HG02678 (cell line): ENCODE results near the gene LMNA.

Source experiments
- ATAC-seq: cut with Tn5 transposase; IDR thresholded peaks from one replicate; pipeline ENCODE4 v1.9.1; 2021; ENCODE audit warnings: mild to moderate bottlenecking, moderate library complexity; ENCODE audit not compliant: unreplicated experiment

Gene LMNA

DNA sequence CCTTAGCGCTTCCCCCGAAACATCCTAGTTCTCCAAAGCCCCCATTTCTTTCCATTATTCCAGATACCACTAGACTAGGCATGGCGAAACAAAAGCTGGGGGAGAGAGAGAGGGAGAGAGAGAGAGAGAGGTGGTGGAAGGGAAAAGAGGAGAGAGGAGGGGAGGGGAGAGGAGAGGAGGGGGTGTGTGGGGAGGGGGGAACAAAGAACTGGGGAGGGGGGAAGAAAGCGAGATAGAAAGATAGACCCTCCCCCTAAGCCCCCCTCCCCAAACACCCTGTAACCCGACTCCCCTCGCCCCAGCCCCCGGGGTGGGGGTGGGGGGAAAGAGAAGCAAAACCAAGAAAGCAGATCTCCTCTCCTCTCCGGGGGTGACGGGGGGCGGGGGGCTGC, 32.6 kb upstream of the LMNA start:
- no peak for ATAC-seq

DNA sequence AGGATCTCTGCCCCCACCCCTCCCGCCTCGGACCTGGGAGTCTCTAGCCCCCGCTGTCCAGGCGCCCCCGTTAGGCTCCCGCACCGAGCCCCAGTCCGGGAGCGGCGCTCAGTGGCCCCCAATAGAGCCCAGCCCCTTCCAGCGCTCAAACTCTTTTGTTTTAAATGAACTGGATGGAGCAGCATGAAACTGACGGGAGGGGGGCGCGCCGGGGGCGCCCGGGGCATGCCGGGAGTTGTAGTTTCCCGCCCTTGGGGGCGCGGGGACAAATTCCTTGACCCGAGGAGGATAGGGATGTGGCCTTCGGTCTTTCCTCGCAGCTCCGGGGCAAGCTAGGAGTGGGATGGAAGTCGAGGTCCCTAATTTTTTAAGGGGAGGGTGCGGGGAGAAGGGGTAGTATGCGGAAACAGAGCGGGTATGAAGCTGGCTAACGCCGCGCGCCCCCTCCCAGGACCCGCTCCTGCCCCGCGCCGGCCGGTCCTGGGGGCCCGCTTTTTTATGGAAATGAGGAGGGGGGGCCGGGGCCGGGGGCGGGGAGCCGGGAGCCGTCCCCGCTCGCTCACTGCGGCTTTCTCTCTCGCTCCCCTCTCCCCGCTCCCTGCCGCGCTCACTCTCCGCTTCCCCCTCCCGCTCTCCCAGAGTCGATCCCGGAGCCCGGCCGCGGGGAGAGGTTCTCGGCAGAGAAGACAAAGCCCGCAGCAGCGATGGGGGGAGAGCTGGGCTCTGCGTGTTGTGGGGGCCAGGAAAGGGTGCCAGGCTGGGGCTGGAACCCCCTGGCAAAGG, 32.0 kb upstream of the LMNA start, which contains the start of gene MEX3A:
Gene MEX3A, minus strand, starts transcription at position 157 of the 783 bp plus-strand sequence. CDS start 467 bp downstream, outside the sequence.
- peak; percentile 49 for ATAC-seq

DNA sequence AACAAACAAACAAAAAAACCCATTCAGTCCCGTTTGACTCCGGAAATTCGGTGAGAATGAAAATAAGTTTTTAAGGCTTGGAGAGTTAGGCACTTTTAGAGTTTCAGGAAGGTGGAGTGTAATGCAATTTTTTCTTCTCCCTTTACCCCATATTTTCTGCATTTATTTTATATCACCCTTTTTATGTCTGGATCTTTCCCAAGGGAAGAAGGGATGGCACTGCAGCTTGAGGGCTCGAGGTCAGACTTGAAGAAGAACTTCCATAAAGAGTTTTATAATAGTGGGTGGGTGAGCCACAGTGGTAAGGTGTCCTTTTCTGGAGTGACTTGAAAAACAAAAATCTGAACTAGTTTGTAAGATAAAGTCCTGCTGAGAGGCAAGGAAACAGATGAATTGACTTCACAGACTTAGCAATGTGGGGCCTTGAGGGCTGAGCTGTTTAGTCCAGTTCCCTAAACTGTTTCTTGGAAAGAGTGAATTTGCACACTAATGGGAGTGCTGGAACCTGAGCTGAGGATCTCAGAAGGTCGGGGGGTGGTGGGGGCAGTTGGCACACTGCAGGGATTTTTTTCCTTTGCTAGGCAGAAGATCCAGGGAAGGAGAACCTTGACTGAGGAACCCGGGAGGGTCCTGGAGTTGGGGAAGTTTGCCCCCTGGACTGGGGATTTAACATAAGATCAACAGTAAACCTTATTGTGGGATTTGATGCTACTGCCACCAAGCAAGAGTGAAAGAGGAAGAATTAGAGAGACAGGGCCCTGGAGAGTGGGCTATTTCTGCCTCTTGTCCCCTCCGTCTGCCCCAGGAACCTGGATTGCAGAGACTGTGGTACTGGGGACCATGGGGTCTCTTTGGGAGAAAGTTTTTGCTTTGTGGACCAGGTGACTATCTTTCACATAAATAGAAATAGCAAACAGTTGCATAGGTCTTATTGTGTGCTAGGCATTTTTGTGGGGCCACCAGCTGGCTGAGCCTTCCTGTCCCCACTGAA, 30.4 kb upstream of the LMNA start:
- no peak for ATAC-seq

GRCh38 chr1:156086256-156086662, 28.3 kb upstream of the LMNA start:
- no peak for ATAC-seq

- ATAC-seq = no peak
These were observed 24.8 kb upstream of the LMNA start for GRCh38 chr1:156089704-156090103.

DNA sequence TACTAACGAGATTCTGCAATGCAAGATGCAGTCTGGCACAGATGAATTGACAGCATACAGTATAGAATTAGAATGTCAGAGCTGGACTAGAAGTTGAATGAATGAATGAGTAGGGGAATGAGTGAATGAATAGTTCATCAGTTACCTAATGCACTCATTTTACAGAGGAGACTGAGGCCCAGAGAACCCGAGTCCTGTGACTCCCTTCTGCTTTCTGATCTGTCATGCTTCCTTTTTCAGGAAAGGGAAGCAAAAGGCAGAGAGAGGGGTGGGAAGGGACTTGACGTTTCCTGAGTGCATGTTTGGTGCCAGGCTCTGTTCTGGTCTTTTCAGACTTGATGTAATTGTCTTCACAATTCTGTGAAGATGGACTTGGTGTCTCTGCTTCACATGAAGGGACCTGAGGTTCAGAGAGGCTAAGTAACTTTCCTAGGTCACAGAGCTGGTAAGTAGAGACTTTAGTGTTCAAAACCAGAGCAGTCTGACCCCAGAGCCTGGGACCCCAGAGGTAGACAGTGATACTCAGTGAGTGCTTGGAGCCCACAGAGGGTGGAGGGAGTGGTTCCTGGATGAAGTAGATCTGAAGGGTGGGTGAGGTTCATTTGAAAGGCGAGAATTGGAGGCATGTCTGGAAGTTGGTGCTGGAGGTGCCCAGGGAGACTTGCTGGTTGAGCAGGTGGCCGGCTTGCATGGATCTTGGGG, 24.2 kb upstream of the LMNA start:
- ATAC-seq = no peak

GRCh38 chr1:156090840-156091188, 23.7 kb upstream of the LMNA start:
- ATAC-seq = no peak

GRCh38 chr1:156091610-156092009, 22.9 kb upstream of the LMNA start:
- ATAC-seq = no peak

DNA sequence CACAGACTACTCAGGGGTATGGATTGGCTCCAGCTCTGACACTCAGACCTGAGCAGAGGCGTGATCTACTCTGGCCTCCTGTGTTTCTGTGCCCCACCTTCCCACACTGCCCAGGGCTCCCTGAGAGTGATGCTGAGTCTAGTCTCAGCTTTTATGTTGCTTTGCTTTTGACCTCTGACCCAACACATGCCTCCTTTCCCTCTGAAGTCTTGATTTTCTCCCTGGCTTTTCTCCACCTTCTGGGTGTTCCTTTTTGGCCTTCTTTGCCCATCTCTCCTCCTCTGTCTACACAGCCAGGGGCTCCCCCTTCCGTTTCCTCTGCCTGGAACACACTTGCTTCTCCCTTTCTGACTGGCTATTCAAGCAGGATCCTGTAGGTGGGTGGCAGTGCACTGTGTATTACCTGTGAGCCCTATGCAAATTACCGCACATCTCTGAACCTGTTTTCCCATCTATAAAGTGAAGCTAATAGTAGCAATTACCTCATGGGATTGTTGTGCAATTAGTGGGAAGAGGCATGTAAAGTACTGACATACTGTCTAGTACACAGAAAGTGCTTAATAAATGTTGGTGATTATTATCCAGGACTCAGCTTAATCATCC, 18.5 kb upstream of the LMNA start:
- ATAC-seq = no peak

- peak; percentile 64 for ATAC-seq
These were observed 17.7 kb upstream of the LMNA start for GRCh38 chr1:156096640-156097391.

DNA sequence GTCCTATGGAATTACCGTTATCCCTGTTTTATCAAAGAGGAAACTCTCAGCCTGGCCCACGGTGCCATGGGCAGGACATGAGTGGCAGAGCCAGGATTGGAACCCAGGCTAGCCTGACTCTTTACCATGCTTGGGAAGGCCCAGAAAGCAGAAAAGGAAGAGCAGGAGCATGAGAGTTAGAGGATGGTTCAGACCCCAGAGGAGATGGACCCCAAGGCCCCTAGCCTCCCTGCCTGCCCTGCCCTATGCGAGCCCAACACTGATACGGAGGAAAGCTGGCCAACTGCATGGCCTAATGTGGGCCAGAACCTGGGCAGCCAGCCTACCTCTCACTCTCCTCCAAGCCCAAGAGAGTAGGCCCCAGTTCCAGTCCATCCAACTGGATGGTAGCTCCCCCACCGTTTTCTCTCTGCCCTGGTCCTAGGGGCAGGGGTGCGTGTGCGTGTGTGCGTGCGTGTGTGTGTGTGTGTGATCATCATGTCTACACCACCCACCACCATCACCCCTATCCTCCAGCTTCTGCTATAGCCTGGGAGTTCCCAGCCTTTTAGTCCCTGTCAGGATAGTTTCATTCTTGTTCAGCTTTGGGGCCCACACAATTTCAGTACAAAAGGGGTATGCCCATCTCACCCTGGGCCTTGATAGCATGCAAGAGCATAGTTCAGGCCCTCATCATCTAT, 16.9 kb upstream of the LMNA start:
- ATAC-seq = no peak

- ATAC-seq = no peak
These were observed 15.7 kb upstream of the LMNA start for GRCh38 chr1:156098784-156099183.

- no peak for ATAC-seq
These were observed 15.2 kb upstream of the LMNA start for GRCh38 chr1:156099282-156099681.

DNA sequence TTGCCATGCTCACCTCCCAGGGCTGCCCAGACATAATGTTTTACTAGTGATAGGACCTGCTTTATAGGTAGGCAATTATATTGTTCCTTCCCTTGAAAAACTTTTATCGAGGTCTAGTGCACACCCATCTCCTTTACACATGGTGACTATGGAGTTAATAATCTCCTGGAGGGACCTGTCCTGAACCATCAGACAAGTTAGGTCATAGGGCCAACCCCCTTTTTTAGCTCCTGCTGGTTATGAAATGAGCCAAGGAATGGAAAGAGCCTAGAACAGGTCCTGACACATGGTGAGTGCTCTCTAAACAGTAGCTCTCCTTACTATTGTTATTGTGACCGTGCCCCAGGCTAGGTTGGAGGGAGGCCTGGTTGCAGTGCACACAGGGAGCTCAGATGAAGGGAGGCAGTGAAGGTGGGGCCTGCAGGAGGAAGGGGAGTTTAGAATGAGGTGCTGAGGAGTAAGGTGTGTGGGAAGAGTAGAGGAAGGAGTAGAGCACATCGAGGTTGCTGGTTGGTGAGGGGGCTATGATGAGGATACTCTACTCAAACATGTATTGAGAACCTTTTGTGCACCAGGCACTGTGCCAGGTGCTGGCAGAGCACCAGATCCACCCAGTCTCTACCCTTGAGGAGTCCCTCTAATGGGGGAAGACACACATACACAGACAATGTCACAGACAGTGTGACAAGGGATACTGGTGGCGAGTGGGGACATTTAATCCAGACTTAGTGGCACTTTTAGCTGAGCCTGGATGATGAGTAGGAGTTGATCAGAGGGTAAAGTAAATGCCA, 14.1 kb upstream of the LMNA start:
- no peak for ATAC-seq

- no peak for ATAC-seq
These were observed 12.6 kb upstream of the LMNA start for GRCh38 chr1:156101880-156102279.

- no peak for ATAC-seq
These were observed 11.6 kb upstream of the LMNA start for GRCh38 chr1:156102633-156103511.

GRCh38 chr1:156103521-156103947, 11.0 kb upstream of the LMNA start:
- no peak for ATAC-seq
